ENCODE measurements around the gene BLOC1S5. TPM values are rescaled to one million over a fixed set of nuclear protein-coding genes. Genes with fewer than 3 reads are reported as not detected.
A peak's percentile ranks its signal among the peaks of the same experiment; 100 is the strongest.

Gene BLOC1S5
- total RNA-seq, 4 donors from 2014 or later: 10.7 to 15.3 (median 11.6) TPM

DNA sequence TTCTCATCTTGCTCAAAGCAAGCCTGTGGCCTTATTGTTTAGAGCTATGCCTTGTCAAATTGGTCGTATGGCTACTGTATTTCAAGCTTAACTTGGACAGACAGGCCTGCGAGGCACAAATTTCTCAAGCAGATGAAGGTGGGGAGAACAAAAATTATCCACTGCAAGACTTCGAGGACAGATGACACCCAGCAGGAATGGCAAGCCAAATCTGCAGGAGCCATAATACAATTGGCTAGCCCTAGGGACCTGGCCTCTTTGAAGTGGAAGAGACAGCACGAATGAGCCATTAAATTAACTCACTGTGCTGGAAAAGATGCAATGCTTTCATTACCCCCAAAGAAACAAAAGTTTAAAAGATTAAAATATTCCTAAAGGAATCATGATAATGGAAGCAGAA, 5.0 kb upstream of the BLOC1S5 start:
- H3K36me3 ChIP-seq: no peaks in the 10 kb centered on the region
- no peaks in the 10 kb centered on the region for H3K27me3 ChIP-seq
- H3K27ac ChIP-seq: no peak overlapping the region
- no peak overlapping the region for H3K4me3 ChIP-seq
- TF ChIP-seq CTCF (IDR thresholded peaks at IDR 0.05) (no peak), POLR2A (IDR thresholded peaks at IDR 0.05) (no peak), EP300 (IDR thresholded peaks at IDR 0.05) (no peak)
- DNase-seq (ENCODE audit: low spot score in 2 of 2): no peak
- WGBS, 2 donors: 48 to 49% methylated on average over 4 of the region's 4 CpGs
- peaks cover 0 to 6% (median 3%) of the 10 kb centered on the region in 4 donors for H3K4me1 ChIP-seq
- no peaks in the 10 kb centered on the region for H3K9me3 ChIP-seq

DNA sequence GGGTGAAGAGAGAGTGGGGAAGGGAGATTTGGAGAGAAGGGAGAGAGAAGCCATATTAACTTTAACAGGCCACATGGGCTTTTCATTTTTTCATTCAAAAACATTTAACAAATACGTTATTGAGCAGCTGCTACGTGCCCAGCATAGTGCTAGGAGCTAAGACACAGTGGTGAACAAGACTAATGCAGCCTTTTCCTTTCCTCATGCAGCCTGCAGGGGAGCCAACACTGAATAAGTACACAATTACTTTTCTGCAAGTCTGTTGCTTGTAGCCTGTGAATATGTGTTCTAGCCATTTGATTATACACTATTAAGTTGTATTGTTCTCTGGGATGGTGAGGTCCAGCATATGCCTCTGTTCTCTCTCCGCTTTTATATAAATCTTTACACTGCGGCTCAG, 1.9 kb upstream of the BLOC1S5 start:
- Histone ChIP-seq H3K4me3 (no peak overlapping the region), H3K27me3 (no peaks in the 10 kb centered on the region), H3K4me1 (peaks cover 0 to 19% (median 4%) of the 10 kb centered on the region in 4 donors), H3K36me3 (peaks cover 0 to 9% (median 0%) of the 10 kb centered on the region in 3 donors), H3K9me3 (no peaks in the 10 kb centered on the region), H3K27ac (no peak overlapping the region)
- DNase-seq (ENCODE audit: low spot score in 2 of 2): no peak
- no peak for TF ChIP-seq CTCF (IDR thresholded peaks at IDR 0.05)
- no peak for TF ChIP-seq POLR2A (IDR thresholded peaks at IDR 0.05)
- no peak for TF ChIP-seq EP300 (IDR thresholded peaks at IDR 0.05)
- 88 to 90% methylated on average over 4 of the region's 4 CpGs for WGBS, 2 donors

DNA sequence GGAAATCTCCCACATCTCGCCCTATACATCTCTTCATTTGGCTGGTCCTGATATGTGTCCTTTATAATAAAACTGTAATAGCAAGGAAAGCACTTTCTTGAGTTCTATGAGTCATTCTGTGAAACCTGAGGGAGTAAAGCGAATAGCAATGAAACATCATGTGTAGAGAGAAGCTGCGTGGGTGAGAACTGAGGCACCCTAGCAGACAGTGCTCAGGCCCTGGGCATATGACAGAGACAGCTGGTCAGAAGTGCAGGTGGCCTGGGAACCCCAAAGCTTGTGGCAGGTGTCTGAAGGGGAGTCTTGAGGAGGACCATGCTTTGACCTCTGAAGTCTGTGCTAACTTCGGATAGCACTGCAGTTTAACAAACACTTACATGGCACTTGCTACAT, 1.3 kb upstream of the BLOC1S5 start:
- H3K36me3 ChIP-seq: peaks cover 0 to 15% (median 0%) of the 10 kb centered on the region in 3 donors
- peak overlapping the region in 1 of 4 donors; percentile 85 for H3K27ac ChIP-seq
- 94 to 95% methylated on average over 4 of the region's 4 CpGs for WGBS, 2 donors
- DNase-seq (ENCODE audit: low spot score in 2 of 2): no peak
- H3K4me3 ChIP-seq: no peak overlapping the region
- no peaks in the 10 kb centered on the region for H3K9me3 ChIP-seq
- H3K4me1 ChIP-seq: peaks cover 0 to 19% (median 4%) of the 10 kb centered on the region in 4 donors
- H3K27me3 ChIP-seq: no peaks in the 10 kb centered on the region
- no peak for TF ChIP-seq EP300 (IDR thresholded peaks at IDR 0.05)

DNA sequence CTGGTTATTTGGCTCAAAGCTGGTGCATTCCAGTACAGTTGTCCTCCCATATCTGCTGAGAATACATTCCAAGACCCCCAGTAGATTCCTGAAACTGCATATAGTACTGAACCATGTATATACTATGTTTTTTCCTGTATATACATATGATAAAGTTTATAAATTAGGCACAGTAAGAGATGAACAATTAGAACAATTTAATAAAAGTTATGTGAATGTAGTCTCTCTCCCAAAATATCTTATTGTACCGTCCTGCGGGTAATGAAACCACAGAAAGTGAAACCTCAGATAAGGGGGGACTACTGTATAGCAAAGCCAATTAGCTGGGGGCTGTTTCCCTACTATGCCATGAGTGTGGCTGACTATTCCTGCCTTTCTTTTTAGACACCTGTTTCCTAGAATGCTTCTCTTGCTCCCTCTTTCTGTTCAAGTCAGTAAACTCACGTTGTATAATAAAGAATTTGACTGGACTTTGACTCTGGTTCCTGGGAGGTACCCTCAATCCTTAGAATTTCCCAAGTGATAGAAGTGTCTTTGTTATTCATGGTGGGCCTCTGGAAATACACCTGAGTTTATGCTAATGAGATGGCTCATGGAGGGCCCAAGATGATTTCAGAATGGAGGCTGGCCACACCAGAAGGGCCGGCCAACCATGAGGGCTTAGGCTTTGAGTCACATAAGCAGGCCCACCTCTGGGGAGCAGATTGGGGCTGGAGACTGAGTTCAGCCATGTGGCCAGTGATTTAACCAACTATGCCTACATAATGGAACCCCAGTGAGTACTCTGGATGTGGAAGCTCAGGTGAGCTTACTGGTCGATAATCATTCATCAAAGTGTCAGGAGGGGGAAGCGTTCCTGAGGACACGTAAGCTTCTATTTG, 689 bp upstream of the BLOC1S5 start:
- no peaks in the 10 kb centered on the region for H3K27me3 ChIP-seq
- peaks cover 0 to 19% (median 4%) of the 10 kb centered on the region in 4 donors for H3K4me1 ChIP-seq
- peak overlapping the region; percentile 54 to 84 (median 68) for H3K4me3 ChIP-seq
- 84 to 89% methylated on average over 7 of the region's 7 CpGs for WGBS, 2 donors
- TF ChIP-seq POLR2A (IDR thresholded peaks at IDR 0.05) (no peak), CTCF (IDR thresholded peaks at IDR 0.05) (no peak), EP300 (IDR thresholded peaks at IDR 0.05) (no peak)
- H3K9me3 ChIP-seq: no peaks in the 10 kb centered on the region
- peak overlapping the region; percentile 47 to 93 (median 87) for H3K27ac ChIP-seq
- DNase-seq (ENCODE audit: low spot score in 2 of 2): no peak
- H3K36me3 ChIP-seq: peaks cover 0 to 21% (median 0%) of the 10 kb centered on the region in 3 donors

DNA sequence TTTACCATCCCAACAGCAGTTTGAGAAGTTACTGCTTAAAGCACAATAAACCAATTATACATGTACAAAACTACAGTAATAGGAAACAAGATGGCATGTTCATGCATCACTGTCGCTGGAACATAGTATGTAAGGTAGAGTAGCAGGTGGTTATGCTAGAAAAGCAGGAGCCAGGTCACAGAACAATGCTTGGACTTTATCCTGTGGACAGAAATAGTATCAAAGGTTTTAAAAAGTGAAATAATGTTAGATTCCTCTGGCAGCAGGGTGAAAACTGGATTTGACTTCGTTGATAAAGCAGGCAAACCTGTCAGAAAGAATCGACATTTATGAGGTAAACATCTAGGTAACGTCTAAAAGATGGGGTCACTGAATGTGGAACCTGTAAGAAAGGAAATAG, 2.5 kb downstream of the BLOC1S5 start:
- WGBS, 2 donors: 89 to 94% methylated on average over 4 of the region's 4 CpGs
- no peak overlapping the region for H3K4me3 ChIP-seq
- no peak overlapping the region for H3K27ac ChIP-seq
- TF ChIP-seq EP300 (IDR thresholded peaks at IDR 0.05) (no peak), CTCF (IDR thresholded peaks at IDR 0.05) (no peak), POLR2A (IDR thresholded peaks at IDR 0.05) (no peak)
- peaks cover 0 to 27% (median 4%) of the 10 kb centered on the region in 4 donors for H3K4me1 ChIP-seq
- no peaks in the 10 kb centered on the region for H3K9me3 ChIP-seq
- DNase-seq (ENCODE audit: low spot score in 2 of 2): no peak
- H3K36me3 ChIP-seq: peaks cover 0 to 34% (median 0%) of the 10 kb centered on the region in 3 donors
- H3K27me3 ChIP-seq: no peaks in the 10 kb centered on the region

Data from tibial nerve (tissue), 4 donors.